H9 (cell line): ENCODE measurements around the gene SYT9. TPM values are rescaled to one million over a fixed set of nuclear protein-coding genes. Genes with fewer than 3 reads are reported as not detected.

Source experiments
- DNase-seq: peaks from one replicate; pipeline ENCODE4 v3.0.0-alpha.2; 2017
- H2AFZ ChIP-seq: one replicate; pipeline ENCODE4 v1.6.1; 2013; ENCODE audit warnings: mild to moderate bottlenecking, low read length, control low read depth, moderate library complexity
- H2AK5ac ChIP-seq: 2 replicates; pipeline ENCODE4 v1.6.1; 2013; ENCODE audit warnings: low read length, control low read depth, mixed read lengths; ENCODE audit not compliant: insufficient read length
- H2BK120ac ChIP-seq: one replicate; pipeline ENCODE4 v1.6.1; 2013; ENCODE audit warnings: low read depth, mild to moderate bottlenecking, low read length, control low read depth, inconsistent platforms; ENCODE audit not compliant: poor library complexity, severe bottlenecking
- H2BK12ac ChIP-seq: 2 replicates; pipeline ENCODE4 v1.6.1; 2013; ENCODE audit warnings: low read length, control low read depth, mixed read lengths, low read depth; ENCODE audit not compliant: insufficient read length
- H2BK15ac ChIP-seq: 2 replicates; pipeline ENCODE4 v1.6.1; 2013; ENCODE audit warnings: low read depth, low read length, control low read depth
- H2BK20ac ChIP-seq: one replicate; pipeline ENCODE4 v1.6.1; 2013; ENCODE audit warnings: low read depth, mild to moderate bottlenecking, low read length, control low read depth, inconsistent platforms; ENCODE audit not compliant: poor library complexity, severe bottlenecking
- H2BK5ac ChIP-seq: 2 replicates; pipeline ENCODE4 v1.6.1; 2013; ENCODE audit warnings: low read length, control low read depth, mixed read lengths; ENCODE audit not compliant: insufficient read length
- H3K14ac ChIP-seq: 2 replicates; pipeline ENCODE4 v1.6.1; 2013; ENCODE audit warnings: low read length, control low read depth; ENCODE audit not compliant: insufficient read depth
- H3K18ac ChIP-seq: 2 replicates; pipeline ENCODE4 v1.6.1; 2013; ENCODE audit warnings: low read depth, mild to moderate bottlenecking, mixed read lengths, low read length, control low read depth; ENCODE audit not compliant: insufficient read length
- H3K23ac ChIP-seq: 2 replicates; pipeline ENCODE4 v1.6.1; 2013; ENCODE audit warnings: low read length, control low read depth, mixed read lengths, low read depth; ENCODE audit not compliant: insufficient read length
- H3K23me2 ChIP-seq: 2 replicates; pipeline ENCODE4 v1.6.1; 2013; ENCODE audit warnings: low read depth, mild to moderate bottlenecking, mixed read lengths, low read length, control low read depth; ENCODE audit not compliant: insufficient read length, poor library complexity, severe bottlenecking
- H3K27ac ChIP-seq: 2 replicates; pipeline ENCODE4 v1.5.1; 2013; ENCODE audit warnings: low read length, control low read depth, mixed read lengths, low read depth; ENCODE audit not compliant: insufficient read length
- H3K27me3 ChIP-seq: 2 replicates; pipeline ENCODE4 v1.6.1; 2013; ENCODE audit warnings: low read length, control low read depth, inconsistent platforms; ENCODE audit not compliant: insufficient read depth
- H3K4ac ChIP-seq: 2 replicates; pipeline ENCODE4 v1.6.1; 2013; ENCODE audit warnings: low read depth, mild to moderate bottlenecking, control low read depth, inconsistent platforms, low read length, moderate library complexity
- H3K4me1 ChIP-seq: 2 replicates; pipeline ENCODE4 v1.6.1; 2013; ENCODE audit warnings: low read length, control low read depth, inconsistent platforms; ENCODE audit not compliant: insufficient read depth
- H3K4me2 ChIP-seq: 2 replicates; pipeline ENCODE4 v1.6.1; 2013; ENCODE audit warnings: low read length, control low read depth, mixed read lengths; ENCODE audit not compliant: insufficient read length, insufficient read depth
- H3K56ac ChIP-seq: 2 replicates; pipeline ENCODE4 v1.6.1; 2013; ENCODE audit warnings: low read depth, mild to moderate bottlenecking, mixed read lengths, low read length, control low read depth; ENCODE audit not compliant: insufficient read length
- H3K79me1 ChIP-seq: 2 replicates; pipeline ENCODE4 v1.6.1; 2013; ENCODE audit warnings: low read depth, mild to moderate bottlenecking, moderate library complexity, low read length, control low read depth, inconsistent platforms; ENCODE audit not compliant: insufficient read depth, poor library complexity, severe bottlenecking
- H3K79me2 ChIP-seq: 2 replicates; pipeline ENCODE4 v1.6.1; 2013; ENCODE audit warnings: low read length, control low read depth, inconsistent platforms; ENCODE audit not compliant: insufficient read depth
- H3K9ac ChIP-seq: 2 replicates; pipeline ENCODE4 v1.6.1; 2013; ENCODE audit warnings: low read length, control low read depth, mixed read lengths; ENCODE audit not compliant: insufficient read length; ENCODE audit errors: extremely low read depth
- H3K9me3 ChIP-seq: one replicate; pipeline ENCODE4 v1.6.1; 2013; ENCODE audit warnings: low read depth, low read length, inconsistent platforms; ENCODE audit not compliant: control insufficient read depth
- H3T11ph ChIP-seq: one replicate; pipeline ENCODE4 v1.6.1; 2013; ENCODE audit warnings: mild to moderate bottlenecking, low read length, control low read depth, inconsistent platforms
- H4K20me1 ChIP-seq: one replicate; pipeline ENCODE4 v1.6.1; 2013; ENCODE audit not compliant: control insufficient read depth, insufficient read length, insufficient read depth
- H4K5ac ChIP-seq: 2 replicates; pipeline ENCODE4 v1.6.1; 2013; ENCODE audit warnings: low read depth, mild to moderate bottlenecking, mixed read lengths, low read length, control low read depth; ENCODE audit not compliant: insufficient read length
- H4K8ac ChIP-seq: replicated peaks from 2 replicates; pipeline ENCODE4 v1.6.1; 2013; ENCODE audit warnings: low read length, control low read depth, mixed read lengths, low read depth; ENCODE audit not compliant: insufficient read length
- H4K91ac ChIP-seq: 2 replicates; pipeline ENCODE4 v1.6.1; 2013; ENCODE audit warnings: low read depth, mild to moderate bottlenecking, moderate library complexity, mixed read lengths, low read length, control low read depth; ENCODE audit not compliant: insufficient read length
- H3K27ac Mint-ChIP-seq, 3 experiments: 2 replicates in 2 of 3; 3 replicates in 1 of 3; pipeline ENCODE4 v1.8.0; 2020 to 2021; ENCODE audit warnings: mixed read lengths in 3 of 3, mild to moderate bottlenecking in 1 of 3, moderate library complexity in 1 of 3
- H3K27me3 Mint-ChIP-seq: 2 replicates; pipeline ENCODE4 v1.8.0; 2021; ENCODE audit warnings: low read depth, mild to moderate bottlenecking, moderate library complexity, mixed read lengths
- H3K36me3 Mint-ChIP-seq, 3 experiments: 2 replicates in 2 of 3; 3 replicates in 1 of 3; pipeline ENCODE4 v1.8.0; 2020 to 2021; ENCODE audit warnings: low read depth in 3 of 3, mixed read lengths in 3 of 3; ENCODE audit not compliant: insufficient read depth in 1 of 3
- H3K4me1 Mint-ChIP-seq, 2 experiments: 2 replicates each; pipeline ENCODE4 v1.8.0; 2020; ENCODE audit warnings: mixed read lengths in 2 of 2
- H3K4me3 Mint-ChIP-seq, 2 experiments: 2 replicates in 1 of 2; 3 replicates in 1 of 2; pipeline ENCODE4 v1.8.0; 2020 to 2021; ENCODE audit warnings: mild to moderate bottlenecking in 2 of 2, mixed read lengths in 2 of 2, moderate library complexity in 1 of 2
- H3K9me3 Mint-ChIP-seq, 2 experiments: 2 replicates in 1 of 2; 3 replicates in 1 of 2; pipeline ENCODE4 v1.8.0; 2020; ENCODE audit warnings: mild to moderate bottlenecking in 2 of 2, mixed read lengths in 2 of 2, moderate library complexity in 1 of 2
- CTCF ChIP-seq: fragments of 200-600 bp; sonication (generic); conservative IDR thresholded peaks from 3 replicates; pipeline ENCODE4 v1.8.0; 2021; ENCODE audit warnings: antibody characterized with exemption, mild to moderate bottlenecking
- WGBS: extraction: QIAGEN DNeasy Blood & Tissue Kit; methylation state at CpG from one replicate; pipeline ENCODE4 v1.1.7; 2013; ENCODE audit warnings: missing lambda C conversion rate, low lambda C conversion rate, mixed read lengths; ENCODE audit not compliant: insufficient read length; ENCODE audit errors: extremely low coverage; 5-methylcytosine and 5-hydroxymethylcytosine counted together
- total RNA-seq: library from RNA; stranded (reverse); gene quantifications from 2 replicates; pipeline ENCODE4 v1.2.1, GENCODE V29; 2021

SYT9 gene
- total RNA-seq, 1 experiment from 2014 or later, result 0.63 TPM

DNA sequence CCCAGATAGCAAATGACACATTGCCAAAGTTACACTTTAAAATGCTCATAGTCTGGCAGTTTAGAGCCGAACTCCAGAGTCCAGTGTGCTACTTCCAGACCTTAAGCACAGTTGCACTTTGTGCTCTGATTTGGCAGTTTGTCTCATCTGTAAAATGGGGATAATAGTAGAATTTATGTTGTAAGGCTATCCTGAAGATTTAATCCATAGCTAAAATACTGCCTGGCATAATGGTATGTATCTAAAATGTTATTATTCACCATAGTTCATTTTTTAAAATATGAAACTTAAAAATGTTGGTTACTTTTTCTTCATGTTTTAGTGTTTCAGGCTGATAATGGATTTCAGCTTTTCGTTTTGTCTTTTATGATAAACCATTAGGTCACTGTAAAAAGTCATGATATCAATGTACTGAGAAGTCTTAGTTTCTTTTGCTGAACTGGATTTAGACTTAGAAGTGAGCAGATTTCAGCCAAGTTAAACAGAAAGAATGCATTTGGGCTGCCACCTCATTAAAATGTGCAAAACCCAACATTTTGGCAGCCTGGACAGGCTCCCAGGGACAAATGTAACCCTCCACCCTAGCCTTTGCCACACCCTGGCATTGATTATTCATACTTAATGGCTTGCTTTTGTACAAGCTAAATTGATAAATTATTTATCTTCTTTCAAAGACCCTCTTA, 234.5 kb downstream of the SYT9 start:
- H3K9ac ChIP-seq, result no peak overlapping the region
- H3K18ac ChIP-seq, result no peak overlapping the region
- no peak overlapping the region for H3K56ac ChIP-seq
- peaks cover 22 to 26% of the 10 kb centered on the region in 2 experiments for H3K4me1 Mint-ChIP-seq
- H3K14ac ChIP-seq, result no peak overlapping the region
- no peak for DNase-seq
- no peak overlapping the region for H3K27ac ChIP-seq
- no peak overlapping the region for H3K4me2 ChIP-seq
- no peak overlapping the region for H2BK20ac ChIP-seq
- no peak overlapping the region for H4K8ac ChIP-seq
- no peaks in the 10 kb centered on the region for H3K27me3 ChIP-seq
- H3K23ac ChIP-seq, result no peak overlapping the region
- WGBS, result no CpG with 5 or more reads among the region's 2 CpGs
- no peaks in the 10 kb centered on the region for H3K36me3 Mint-ChIP-seq
- H3K9me3 Mint-ChIP-seq, result no peaks in the 10 kb centered on the region
- H2BK12ac ChIP-seq, result no peak overlapping the region
- no peak overlapping the region for H3K4me3 Mint-ChIP-seq
- H2BK120ac ChIP-seq, result no peak overlapping the region
- H4K91ac ChIP-seq, result no peak overlapping the region
- no peak overlapping the region for H2AFZ ChIP-seq
- no peak overlapping the region for H4K5ac ChIP-seq
- no peaks in the 10 kb centered on the region for H3K79me1 ChIP-seq
- no peak overlapping the region for H3K4ac ChIP-seq
- no peaks in the 10 kb centered on the region for H4K20me1 ChIP-seq
- H3K27me3 Mint-ChIP-seq, result no peaks in the 10 kb centered on the region
- no peaks in the 10 kb centered on the region for H3K9me3 ChIP-seq
- TF ChIP-seq CTCF, result no peak
- no peak overlapping the region for H3T11ph ChIP-seq
- H2BK5ac ChIP-seq, result no peak overlapping the region
- no peaks in the 10 kb centered on the region for H3K79me2 ChIP-seq
- no peak overlapping the region for H3K27ac Mint-ChIP-seq
- peaks cover 3% of the 10 kb centered on the region; the same call in 1 of the 2 replicates for H3K4me1 ChIP-seq
- H3K23me2 ChIP-seq, result no peaks in the 10 kb centered on the region
- H2AK5ac ChIP-seq, result no peak overlapping the region
- no peak overlapping the region for H2BK15ac ChIP-seq
